GM18520 (cell line): Measurements from ENCODE around the gene PVALEF.

ENCODE experiments used
- ATAC-seq: cut with Tn5 transposase; IDR thresholded peaks from one replicate; pipeline ENCODE4 v1.9.1; 2021; ENCODE audit not compliant: unreplicated experiment

Gene PVALEF

DNA sequence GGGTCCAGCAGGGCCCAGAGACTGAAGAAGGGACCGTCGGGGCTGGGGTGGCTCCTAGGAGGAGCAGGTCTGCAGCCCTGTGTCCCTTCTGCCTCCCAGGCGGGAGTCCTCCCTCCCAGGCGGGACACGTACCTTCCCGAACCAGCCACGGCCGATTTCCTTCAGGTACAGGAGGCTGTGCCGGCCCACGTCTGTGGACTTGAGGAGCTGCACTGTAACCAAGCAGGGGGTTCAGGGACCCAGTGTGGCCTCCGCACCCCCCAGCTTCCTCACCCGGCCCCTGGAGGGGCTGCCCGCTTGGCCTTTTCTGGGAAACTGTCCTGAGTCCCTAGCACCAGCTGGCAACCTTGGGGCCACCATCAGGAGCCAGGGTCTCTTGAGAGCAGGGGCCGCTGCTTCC lies 37.0 kb upstream of the PVALEF start:
- no peak for ATAC-seq

DNA sequence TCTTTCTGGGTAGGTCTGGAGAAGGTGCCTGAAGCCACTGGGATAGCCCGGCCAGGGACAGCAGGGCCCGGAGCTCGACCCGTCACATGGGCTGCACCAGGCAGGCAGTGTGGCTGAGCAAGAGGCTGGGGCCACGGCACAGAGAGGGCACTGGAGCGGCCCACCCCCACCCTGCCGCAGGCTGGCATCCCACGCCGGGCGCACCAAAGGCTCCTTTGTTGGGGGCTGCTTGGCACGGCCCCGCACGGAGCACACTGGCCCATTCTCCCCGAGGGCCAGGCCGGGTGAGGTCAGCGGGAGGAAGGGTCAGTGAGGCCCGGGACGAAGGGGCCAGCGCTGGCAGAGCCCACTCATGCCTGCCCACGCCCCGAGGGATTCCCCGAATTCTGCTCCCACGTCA lies 36.5 kb upstream of the PVALEF start:
- ATAC-seq = no peak

DNA sequence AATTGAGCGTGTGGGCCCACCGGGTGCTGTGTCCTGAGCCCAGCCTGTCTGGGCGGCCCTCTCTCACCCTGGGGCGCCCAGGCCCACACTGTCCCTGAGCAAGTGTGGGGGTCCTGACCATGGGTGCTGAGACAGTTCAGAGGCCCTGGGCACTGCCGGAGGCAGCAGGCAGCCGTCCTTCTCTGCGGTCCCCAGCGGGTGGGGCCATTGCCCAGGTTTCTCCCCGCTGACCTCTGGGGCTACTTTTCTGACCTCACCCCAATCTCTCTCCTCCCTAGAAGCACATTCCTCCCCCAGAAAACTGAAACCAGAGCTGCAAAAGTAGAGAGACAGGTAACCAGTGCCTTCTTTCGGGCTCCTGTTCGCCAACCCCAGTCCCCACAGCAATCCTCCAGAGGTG lies 36.0 kb upstream of the PVALEF start:
- ATAC-seq = no peak

DNA sequence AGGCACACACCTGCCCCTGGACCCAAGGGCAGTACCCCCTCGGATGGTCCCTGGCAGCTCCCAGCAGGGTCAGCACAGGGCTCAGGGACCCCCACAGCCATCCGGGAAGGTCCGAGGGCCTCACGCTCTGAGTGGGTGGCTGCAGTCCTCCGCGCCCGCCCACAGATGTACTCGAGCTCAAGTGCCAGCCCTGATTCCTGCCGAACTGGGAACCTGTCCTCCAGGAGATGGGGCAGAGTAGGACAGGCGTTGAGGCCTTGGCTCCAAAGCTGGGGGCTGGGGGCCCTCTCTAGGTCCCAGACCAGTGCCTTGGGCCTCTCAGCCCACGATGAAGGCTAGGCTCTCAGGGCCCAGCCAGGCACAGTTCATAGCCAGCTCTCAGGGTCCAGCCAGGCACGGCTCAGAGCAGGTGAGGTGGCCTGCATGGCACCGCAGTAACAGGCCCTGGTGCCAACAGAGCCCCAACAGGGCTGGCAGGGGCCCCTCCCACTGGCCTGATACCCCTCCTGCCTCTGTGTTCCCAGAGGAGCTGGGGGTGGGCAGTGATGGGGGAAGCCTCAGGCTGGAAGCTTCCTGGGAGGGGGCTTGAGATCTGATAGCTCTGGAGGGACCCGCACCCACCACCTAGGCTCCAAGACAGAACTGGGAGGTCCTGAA lies 35.5 kb upstream of the PVALEF start:
- no peak for ATAC-seq

DNA sequence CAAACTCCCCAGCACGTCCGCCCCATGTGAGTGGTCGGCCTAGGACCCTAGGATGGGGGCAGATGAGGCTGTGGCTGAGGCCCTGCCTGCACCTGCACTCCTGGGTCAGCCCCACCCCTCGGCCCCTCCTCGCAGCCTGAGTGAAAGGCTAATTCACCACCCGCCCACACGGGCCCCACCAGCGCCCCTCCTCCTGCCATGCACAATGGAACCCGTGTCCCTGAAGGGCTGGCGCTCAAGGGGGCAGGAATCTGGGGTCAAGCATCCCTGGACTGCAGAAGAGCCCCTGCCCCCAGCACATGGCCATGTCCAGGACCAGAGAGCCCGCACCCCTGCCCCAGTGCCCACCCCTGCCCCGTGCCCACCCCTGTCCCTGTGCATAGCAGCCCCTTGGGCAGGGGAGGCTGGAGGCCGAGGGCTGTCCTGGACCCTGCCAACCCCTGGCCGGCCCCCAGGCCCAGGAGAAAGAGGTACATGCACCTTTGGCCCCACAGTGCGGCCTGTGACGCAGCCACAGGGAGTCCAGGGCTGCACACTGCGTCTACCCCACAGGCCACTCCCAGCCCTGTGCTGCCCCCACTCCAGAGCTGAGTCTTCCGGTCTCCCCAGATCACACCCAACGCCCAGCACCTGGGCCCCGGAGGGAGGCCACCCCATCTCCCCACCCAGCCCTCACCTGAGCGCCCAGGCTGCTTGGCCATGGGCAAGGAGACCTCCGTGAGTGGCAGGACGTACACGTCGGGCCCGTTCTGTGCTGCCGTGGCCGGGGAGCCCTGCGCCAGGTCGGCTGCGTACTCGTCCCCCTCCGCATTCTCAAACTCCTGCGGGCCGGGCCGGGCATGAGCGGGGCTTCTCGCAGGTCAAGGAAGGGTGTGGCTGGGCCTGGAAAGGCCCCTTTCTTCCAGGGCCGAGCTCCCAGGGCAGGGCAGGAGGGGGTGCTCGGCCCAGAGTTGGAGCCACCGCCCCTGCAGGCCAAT lies 34.6 kb upstream of the PVALEF start:
- ATAC-seq = no peak

DNA sequence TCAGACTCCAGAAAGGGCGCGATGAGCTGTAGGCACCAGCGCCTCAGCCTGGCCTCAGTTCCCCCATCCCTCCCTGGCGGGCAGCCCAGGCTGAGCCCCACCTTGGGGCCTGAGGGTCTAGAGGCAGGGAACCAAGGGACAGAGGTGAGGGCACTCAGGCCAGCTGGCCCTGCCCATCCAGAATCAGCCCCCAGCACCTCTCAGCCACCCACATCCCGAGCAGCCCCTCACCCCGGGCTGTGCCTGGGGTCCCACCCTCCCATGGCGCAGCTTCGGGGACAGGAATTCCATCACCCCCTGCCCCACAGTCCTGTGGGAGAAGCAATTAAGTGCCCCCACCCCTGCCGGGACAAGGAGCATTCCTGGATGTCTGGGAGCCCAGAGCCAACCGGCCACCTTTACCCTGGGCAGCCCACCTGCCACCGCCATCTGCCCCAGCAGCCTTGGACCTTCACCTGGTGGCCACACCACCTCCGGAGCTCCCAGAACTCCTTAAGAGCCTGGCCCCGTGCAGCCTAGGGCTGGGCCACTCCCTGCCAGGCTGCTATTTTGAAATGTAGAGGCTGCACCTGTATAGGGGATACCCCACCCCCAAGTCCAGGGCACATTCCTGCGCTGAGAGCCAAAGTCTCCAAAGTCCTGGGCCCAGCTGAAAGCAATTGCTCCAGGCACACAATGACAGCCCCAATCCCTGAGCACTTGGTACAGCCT lies 33.7 kb upstream of the PVALEF start:
- ATAC-seq = no peak

DNA sequence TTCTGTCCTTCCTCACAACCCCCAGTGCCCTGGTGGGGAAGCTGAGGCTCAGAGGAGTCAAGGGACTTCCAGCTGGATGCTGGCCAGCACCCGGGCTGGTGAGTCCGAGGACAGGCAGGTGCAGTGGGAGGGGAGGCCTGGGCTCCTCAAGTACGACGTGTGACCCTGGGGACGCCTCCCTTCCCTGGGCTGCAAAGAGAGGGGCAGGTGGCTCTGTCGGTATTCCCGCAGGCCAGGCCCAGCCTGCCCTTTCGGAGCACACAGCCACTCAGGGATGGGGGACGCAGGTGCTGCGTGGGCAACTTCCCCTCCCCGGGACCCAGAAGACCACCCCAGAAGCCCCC lies 33.1 kb upstream of the PVALEF start:
- no peak for ATAC-seq

DNA sequence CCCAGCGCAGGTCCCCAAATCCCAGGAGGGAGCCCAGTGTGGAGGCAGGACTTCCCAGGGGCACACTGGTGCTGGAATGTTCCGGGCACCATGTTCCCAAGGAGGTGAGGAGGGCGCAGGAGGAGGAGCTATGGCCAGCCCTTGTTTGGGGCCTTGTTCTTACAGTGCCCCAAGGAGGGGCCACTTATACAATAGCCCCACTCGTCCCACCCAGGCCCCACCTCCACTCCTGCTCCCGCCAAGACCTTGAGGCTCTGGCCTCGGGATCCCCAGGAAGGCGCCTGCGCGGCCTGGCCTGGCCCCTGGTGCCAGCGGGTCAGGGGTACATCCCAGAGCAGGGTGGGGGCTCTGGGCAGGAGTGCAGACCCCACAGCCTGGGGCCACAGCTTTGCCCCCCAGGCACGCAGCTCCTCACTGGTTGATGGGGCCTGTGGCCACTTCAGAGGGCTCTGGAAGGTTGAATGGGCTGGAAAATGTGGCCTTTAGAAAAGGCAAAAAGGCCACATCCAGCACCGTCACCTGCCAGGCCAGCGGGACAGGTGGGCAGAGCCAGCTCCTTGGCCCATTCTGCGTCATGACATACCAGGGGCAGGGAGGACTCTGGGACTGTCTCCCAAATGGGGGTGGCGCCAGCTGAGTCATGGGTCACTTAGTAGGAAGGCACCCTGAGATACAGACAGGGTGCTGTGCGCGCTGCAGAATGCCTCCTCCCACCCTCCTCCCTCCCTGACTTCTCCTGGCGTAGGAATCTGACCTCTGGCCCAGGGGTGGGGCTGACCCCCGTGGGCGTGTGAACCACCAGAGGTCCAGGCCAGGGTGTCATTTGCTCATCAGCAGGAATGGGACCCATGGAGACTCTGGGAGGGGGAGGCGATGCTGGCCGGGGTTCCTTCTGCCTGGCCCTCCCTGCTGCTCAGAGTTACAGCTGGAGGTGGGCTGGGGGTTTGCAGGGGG lies 32.3 kb upstream of the PVALEF start:
- no peak for ATAC-seq

DNA sequence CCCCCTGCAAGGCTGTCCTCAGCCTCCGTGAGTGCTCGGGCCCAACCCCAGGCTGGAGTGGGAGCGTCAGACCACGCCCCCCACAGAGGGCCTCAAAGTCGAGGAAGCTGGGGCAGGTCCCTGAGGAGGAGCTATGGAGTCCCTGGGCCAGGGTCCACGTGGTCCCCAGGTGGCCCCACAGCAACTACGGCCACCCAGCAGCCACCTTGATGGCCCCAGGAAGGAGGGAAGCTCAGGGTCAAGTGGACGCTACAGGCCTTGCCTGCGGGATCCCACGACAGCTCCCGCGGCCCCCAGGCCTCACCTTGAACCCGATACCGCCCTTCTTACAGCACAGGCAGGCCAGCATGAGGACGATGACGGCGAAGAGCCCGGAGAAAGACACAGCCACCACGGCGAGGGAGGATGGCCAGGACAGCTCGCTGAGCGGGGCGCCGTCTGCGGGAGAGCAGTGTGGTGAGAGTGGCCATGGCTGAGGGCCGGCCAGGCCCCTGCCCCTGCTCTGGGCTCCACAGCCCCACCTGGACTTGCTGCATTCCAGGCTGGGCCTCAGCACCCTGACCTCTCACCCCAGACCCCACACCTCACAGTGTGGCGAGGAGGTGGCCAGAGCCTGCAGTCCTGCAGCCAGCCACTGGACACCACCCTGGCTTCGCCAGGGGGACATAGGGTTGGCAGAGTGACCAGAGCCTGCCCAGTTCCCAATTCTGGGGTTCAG lies 31.1 kb upstream of the PVALEF start:
- ATAC-seq = no peak

DNA sequence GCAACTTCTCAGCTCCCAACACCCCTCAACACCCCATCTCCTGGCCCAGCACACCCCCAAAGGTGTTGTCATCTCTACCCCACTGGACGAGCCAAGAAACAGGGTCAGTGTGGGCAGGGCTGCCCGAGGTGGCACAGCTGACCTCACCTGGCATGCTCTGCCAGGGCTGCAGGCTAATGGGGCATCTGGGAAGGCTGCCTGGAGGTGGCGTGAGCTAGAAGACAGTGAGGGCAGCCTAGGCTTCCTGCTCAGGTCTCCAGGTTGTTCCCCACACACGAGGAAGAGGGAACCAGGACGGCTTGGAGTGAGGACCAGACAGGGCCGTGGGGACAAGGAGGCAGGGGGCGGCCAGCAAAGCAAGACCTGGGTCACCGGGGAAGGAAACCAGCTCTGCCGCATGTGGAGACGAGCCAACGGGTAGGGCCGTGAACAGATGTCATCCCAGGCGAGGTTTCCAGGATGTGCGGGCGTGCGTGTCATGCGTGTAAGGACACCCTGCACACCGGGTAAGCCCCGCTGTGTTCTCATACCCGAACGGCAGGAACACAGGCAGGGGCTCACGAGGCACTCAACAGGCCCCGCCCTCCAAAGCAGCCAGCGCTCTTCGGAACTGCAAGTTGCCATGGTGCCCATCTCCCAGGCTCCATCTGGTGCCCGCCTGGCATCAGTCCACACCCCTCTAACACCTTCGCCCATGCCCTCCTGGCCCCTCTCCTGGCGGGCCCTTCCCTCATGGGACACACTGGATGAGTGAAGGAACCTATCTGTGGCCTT lies 29.6 kb upstream of the PVALEF start:
- ATAC-seq = no peak

DNA sequence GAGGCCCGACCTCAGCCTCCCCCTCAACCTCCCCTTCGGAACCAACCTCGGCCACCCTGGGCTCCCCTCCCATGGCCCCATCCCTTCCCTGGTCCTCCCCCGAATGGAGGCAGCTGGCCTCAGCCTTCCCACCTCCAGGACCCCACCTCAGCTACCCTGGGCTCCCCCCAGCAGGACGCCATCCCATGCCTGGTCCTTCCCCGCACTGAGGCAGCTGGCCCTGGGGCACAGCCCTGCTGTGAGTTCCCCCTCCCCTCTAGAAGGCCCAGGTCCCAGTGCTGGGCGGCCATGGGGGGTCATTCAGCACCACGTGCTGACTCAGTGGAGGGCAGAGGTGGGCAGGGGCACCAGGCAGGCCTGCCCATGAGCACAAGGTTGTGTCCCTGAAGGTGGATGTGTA lies 28.9 kb upstream of the PVALEF start:
- no peak for ATAC-seq

DNA sequence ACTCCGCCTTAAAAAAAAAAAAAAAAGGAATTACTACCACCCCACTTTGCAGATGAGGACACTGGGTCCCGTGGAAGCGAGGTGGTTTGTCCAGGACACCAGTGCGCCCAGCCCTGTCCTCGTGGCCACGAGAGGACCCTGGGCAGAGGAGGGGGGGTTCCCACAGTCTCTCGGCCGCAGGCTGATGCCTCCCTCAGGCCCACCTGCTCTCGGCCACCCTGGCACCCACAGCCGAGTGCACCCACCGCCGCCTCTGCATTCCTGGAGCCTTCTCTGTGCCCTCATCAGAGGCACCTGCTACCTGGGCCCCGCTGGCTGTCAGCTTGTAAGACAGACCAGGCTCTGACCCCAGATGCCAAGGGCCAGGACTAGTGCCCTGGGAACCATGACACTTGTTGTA lies 28.1 kb upstream of the PVALEF start:
- no peak for ATAC-seq

DNA sequence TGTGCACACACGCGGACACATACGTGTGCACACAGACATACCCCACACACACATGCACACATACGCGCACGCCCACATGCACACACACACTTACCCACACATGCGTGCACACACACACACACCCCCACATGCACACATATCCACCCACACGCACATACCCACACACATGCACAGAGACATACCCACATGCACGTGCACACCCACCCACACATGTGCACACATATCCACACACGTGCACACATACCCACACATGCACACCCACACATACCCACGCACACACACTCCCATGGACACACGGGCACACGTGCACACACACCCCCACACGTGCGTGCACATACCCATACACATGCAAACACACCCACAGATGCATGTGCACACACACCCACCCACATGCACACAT lies 27.2 kb upstream of the PVALEF start:
- ATAC-seq = no peak

DNA sequence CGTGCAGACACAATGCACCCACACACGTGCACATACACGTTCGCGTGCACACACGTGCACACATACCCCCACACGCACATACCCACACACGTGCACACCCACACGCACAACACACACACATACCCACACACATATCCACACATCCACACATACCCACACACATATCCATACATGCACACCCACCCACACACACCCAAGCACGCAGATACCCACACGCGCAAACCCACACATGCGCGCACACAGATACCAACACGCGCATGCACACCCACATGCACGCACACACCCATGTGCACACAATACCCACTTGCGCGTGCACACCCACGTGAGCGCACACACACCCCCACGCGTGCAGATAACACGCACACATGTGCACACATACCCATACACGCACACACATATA lies 26.8 kb upstream of the PVALEF start:
- ATAC-seq = no peak

DNA sequence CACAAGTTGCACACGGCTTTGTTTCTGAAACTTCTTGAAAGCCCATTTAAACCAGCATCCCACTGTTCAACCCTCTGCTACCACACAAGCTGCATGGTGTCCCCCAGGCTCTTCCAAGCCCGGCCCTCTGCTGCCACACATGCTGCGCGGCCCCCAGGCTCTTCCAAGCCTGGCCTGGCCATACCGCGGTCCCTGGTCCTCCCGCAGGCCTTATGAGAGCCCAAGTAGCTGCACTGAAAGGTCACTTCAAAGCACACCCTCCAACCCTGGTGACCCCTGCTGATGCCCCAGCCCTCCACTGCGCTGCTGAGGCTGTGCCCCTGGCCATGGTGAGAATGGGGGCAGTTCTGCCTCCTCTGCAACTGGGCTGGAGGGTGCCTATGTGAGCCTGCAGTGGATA lies 25.9 kb upstream of the PVALEF start:
- ATAC-seq = no peak

DNA sequence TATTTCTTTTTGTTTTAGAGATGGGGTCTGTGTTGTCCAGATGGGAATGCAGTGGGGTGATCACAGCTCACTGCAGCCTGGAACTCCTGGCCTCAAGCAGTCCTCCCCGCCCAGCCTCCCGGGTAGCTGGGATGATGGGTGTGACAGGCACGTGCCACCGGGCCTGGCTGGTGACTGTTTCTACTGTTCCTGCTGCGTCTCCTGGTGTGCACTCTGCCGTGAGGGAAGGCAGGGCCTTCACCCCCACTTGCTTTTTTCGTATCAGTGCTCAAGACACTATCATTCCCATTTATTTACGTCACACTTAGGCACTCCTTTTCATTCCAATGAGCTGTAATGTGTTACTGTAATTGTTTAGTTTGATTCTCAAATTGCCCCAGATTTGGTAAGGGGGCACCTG lies 25.3 kb upstream of the PVALEF start:
- ATAC-seq = no peak

DNA sequence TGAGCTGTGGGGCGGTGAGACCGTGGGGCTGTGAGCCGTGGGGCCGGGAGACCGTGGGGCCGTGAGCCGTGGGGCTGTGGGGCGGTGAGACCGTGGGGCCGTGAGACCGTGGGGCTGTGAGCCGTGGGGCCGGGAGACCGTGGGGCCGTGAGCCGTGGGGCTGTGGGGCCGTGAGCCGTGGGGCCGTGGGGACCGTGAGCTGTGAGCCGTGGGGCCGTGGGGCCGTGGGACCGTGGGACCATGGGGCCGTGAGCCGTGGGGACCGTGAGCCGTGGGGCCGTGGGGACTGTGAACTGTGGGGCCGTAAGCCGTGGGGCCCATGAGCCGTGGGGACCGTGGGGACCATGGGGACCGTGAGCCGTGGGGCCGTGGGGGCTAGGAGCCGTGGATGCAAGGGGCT lies 24.6 kb upstream of the PVALEF start:
- no peak for ATAC-seq

DNA sequence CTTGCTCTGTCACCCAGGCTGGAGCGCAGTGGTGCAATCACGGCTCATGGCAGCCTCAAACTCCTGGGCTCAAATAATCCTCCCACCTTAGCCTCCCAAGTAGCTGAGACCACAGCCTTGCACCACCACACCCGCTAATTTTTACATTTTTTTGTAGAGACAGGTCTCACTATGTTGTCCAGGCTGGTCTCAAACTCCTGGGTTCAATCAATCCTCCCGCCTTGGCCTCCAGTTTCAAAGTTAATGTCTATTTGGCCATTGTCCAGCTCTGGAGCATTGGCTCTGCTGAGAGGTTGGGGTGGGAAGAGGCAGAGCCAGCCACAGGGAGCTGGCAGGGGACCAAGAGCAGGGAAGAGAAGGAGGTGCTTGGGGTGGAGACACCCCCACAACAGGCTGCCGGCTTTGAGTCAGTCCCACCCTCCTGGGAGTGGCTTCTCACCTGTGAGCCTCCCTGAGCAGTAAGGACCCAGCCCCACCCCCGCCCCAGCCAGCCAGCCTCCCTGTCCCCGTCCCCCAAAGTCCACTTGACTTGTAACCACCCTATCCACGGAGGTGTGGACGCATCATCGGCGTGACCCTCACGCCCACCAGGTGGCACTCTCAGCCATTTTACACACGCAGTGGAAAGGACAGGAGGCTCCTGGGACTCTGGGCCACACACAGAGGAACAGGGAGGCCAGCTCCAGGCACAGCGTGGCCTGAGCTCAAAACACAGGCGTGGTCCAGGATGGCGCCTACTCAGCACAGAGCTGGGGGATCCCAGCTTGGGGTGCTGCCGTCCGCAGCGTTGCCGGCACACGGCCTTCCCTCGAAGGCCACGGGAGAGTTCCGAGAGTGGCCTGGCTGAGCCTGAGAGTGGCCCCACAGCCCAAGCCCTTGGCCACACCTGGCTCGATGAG lies 22.8 kb upstream of the PVALEF start:
- no peak for ATAC-seq

DNA sequence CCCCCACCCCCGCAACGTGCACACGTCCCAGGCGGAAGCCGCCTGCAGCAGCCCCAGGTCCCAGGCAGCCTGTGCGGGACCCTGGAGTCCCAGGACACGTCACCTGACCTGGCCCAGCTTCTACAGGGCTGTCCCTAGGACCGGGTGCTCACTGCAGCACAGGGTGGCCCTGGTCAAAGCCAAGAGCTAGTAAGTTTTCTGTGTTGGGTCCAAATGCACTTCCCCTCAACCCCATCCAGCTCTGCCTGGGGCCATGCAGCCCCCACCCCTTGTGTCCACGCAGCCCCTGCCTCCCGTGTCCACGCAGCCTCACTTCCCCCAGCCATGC lies 22.1 kb upstream of the PVALEF start:
- ATAC-seq = no peak
